Measurements from ENCODE around the gene CYTH1. TPM values are rescaled to one million over a fixed set of nuclear protein-coding genes. Genes with fewer than 3 reads are reported as not detected.
"Not testable (repeated sequence)": the region's sequence is repeated elsewhere in the genome, so short reads cannot be mapped to it uniquely, and the experiment has no call there.

Gene CYTH1
- total RNA-seq, 1 experiment from 2014 or later: 40.2 TPM

GRCh38 chr17:78675316-78675616, 106.8 kb downstream of the CYTH1 start:
- DNase-seq (ENCODE audit: extremely low read depth, low read depth): no peak

DNA sequence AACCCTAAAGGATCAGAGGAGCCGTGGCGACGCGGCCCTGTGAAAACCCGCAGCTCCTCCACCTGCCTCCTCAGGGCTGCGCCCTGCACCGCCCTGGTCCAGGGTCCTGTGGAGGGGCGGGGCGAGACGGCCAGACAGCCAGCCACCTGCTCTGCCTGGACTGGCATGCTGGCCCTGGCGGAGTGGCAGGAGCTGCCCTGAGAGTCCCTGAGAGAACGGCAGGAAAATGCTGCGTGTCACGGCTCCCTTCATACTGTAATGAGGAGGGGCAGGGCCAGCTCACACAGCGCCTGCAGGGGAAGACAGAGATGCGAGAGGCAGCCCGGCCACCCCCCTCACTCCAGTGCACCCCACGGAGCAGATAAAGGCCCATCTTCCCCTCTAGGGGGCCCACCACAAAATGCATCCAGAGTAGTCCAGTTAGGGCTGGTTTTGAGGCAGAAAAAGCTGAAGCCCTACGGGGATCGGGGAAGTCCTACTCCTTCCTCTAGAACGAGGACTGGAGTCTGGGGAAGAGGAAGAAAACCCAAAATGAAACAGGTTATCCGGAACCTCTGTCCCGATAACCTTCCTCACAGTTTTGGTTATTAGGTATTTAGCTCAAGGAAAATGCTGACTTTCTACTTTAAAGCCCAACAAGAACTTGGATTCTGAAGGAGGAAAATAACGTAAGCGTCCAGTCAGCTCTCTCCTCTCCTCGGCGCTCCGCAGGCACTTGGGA, 107.3 kb downstream of the CYTH1 start:
- DNase-seq (ENCODE audit: extremely low read depth, low read depth): no peak

GRCh38 chr17:78674156-78674555, 107.9 kb downstream of the CYTH1 start:
- DNase-seq (ENCODE audit: extremely low read depth, low read depth): no peak

GRCh38 chr17:78673395-78673794, 108.7 kb downstream of the CYTH1 start:
- DNase-seq (ENCODE audit: extremely low read depth, low read depth): no peak

- no peak for DNase-seq (ENCODE audit: extremely low read depth, low read depth)
Measured at GRCh38 chr17:78672871-78673371, 109.2 kb downstream of the CYTH1 start.

DNA sequence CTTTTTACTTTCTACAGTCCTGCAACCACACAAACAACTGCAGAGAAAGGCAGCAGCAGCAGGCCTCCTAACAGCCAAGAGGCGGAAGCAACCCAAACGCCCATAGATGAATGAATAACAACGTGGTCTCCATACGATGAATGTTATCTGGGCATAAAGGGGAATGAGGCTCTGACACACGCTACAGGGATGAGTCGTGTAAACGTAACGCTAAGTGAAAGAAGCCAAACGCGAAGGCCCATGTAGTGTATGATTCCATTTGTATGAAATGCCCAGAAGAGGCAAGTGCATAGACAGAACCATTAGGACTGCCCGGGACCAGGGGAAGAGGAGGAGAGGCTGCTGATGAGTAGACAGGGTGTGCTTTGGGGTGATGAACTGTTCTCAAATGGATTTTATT, 110.1 kb downstream of the CYTH1 start:
- DNase-seq (ENCODE audit: extremely low read depth, low read depth): no peak

DNA sequence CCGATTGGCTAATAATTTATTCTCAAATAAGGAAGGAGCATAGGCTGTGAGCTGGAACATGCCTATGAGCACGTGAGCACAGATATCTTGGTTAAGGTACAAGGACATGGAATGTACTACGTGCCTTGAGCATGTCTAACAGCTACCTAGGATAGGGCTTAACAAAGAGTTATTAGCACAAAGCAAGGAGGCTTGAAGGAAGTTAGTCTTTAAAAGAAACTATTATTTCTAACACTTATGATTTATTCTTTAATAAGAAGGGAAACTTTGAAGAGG, 110.4 kb downstream of the CYTH1 start:
- not testable (repeated sequence) for DNase-seq (ENCODE audit: extremely low read depth, low read depth)

DNA sequence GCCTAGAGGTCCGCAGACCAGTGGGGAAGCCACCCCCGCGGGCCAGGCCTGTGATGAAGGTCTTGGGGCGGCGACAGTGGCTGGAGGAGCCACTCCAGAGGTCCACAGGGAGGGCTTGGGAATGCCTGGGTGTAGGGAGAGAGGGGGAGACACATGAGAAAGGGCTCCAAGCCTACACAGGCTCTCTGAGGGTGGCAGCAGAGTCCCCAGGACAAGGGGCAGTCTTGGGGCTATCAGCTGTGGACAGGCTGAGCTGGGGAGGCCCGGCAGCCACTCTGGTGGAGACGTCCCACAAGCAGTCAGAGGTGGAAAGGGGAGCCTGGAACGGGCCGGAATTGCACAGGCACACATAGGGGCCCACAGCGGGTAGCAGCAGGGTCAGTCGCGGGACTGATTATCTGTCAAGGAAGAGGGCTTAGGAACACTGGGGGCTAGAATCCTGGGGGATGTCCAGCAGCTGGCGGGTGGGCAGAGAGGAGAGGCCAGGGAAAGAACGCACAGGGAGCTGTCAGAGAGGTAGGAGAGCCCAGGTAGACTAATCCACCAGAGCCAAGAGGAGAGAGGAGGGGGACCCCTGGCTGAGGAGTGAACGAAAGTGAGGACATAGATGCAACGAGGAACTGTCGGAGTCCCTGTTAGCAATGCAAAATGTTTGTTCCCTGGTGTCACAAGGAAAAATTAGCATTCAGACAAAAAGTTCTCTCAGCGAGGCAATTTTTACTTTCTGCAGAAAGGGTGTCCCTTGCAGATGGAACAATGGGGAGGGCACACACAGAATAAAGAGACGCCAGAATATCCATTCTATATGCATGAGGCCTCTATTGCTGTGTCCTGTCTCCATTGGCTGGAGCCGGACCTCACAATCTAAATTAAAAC, 111.0 kb downstream of the CYTH1 start:
- DNase-seq (ENCODE audit: extremely low read depth, low read depth): no peak

GRCh38 chr17:78669975-78670518, 112.0 kb downstream of the CYTH1 start:
- no peak for DNase-seq (ENCODE audit: extremely low read depth, low read depth)

DNA sequence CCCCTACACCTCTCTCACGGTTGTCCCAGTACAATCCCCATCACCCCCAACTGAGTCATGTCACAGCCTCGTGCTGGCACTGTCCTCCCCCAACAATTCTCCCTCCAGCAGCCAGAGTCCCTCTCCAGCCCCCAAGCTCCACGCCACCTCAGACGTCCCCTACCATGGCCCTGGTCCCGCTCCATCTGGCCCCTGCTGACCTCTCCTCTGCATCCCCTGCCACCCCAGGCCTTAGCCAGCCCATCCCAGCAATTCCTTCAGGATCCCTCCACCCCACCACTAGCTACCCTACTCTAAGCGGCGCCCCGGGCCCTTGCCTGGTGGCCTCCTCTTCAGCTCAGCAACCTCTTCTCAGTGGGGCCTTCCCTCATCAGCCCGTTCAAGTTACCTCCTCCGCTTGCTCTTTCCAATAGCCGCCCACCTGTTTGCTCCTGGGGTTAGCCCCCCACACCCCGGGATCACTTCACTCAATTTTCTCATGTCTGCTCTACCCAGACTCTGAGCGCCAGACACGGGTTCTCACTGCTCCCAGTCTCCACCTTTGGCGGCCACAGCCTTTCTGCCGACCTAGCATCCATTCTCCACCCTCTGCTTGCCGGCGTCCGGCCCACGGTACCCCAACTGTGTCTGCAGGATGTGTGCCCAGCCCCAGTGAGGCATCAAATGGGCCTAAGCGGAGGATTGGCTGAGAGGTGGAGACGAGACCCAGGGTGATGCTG, 112.7 kb downstream of the CYTH1 start:
- DNase-seq (ENCODE audit: extremely low read depth, low read depth): no peak

DNA sequence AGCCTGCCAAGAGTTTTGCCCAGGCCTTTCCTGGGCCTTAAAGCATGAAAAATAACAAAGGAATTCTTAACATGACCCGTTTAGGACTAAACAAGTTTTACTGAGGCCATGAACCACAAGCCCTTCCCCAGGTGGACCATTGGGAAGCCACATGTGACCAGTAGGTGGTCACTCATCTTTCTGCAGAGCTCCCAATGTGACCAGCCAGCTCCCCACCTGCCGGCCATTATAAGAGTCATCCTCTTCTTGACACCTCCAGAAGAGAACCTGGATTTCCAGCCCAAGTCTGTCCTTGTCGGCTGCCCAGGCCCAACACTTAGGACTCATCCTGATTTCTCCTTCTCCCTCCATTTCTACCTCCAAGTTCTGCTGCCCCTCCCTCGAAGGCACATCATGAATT, 113.2 kb downstream of the CYTH1 start:
- DNase-seq (ENCODE audit: extremely low read depth, low read depth): no peak

- DNase-seq (ENCODE audit: extremely low read depth, low read depth): no peak
Measured at GRCh38 chr17:78667741-78668640, 114.1 kb downstream of the CYTH1 start.

- DNase-seq (ENCODE audit: extremely low read depth, low read depth): no peak
Measured at GRCh38 chr17:78667091-78667490, 115.0 kb downstream of the CYTH1 start.

- DNase-seq (ENCODE audit: extremely low read depth, low read depth): no peak
Measured at GRCh38 chr17:78665952-78666920, 115.8 kb downstream of the CYTH1 start.

- DNase-seq (ENCODE audit: extremely low read depth, low read depth): no peak
Measured at GRCh38 chr17:78665387-78665951, 116.6 kb downstream of the CYTH1 start.

DNA sequence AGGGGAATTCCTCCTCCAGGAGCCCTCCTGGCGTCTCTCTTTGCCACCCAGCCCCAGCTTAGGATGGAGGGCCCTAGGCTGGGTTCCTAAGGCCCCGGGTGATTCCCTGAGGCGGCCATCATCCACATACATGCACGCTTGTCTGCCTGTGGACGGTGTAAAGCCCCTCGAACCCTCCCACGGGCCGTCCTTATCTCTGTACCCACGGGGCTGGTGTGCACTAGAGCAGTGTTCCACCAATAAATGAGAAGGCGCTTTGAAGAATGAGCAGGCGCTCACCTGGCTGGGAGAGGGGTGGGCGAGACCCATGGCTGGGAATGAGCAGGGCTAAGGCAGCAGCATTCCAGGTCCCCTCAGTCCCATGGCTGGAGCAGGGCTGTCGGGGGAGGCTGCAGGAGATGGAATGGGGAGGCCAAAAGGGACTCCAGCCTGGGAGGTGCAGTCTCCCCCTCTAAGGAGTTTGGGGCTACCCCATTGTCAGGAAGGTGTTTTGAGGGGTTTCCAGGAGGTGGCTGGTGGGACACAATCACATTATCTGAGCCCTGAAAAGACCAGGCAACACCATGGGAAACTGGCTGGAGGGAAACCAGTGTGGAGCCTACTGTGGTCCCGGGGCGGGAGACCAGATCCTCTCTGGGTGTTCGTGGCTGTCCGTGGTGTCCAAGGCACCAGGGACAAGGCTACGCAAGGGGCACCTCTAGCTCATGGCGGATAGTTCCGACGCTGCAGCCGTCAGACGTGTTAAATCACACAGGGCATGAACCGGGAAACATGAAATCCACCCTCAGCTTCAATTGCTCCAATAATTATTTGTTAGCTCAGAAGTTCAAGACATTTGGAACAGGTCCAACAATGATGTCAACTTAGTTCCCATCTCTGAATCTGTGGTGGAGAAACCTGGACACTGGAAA, 117.3 kb downstream of the CYTH1 start:
- DNase-seq (ENCODE audit: extremely low read depth, low read depth): no peak

GRCh38 chr17:78661093-78661770, 120.8 kb downstream of the CYTH1 start:
- DNase-seq (ENCODE audit: extremely low read depth, low read depth): no peak

Data from NCI-H460 (cell line).